DND-41 (cell line): ENCODE results near the gene KCNMA1.

ENCODE experiments used
- EZH2 ChIP-seq: IDR thresholded peaks from 3 replicates; pipeline ENCODE4 v1.6.1; 2012; ENCODE audit warnings: borderline replicate concordance, low read depth, mild to moderate bottlenecking, moderate library complexity, low read length, inconsistent platforms; ENCODE audit not compliant: severe bottlenecking
- TF ChIP-seq, protein P1 (sequence below): IDR thresholded peaks from 2 replicates; pipeline ENCODE4 v1.5.1; 2012; ENCODE audit warnings: borderline replicate concordance, low read length, moderate library complexity, mild to moderate bottlenecking; ENCODE audit not compliant: poor library complexity, severe bottlenecking; ENCODE audit errors: extremely low read depth

DNA sequence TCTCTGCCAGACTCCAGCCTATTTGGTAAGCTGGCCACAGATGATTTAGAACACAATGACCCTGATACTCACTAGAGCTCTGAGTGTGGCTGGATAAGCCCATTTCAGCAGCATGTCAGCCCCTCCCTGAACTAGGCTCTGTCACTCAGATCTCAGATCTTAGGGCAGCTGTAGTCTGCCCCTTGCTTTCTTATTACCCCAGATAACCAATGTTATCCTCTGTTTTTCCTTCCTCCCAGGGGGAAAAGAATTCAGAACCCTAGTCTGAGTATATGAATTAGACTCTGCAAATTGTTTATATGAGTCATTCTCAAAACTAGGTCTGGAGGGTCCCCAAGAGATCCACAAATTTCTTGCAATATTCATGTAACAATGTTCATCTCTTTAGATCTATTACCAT is 286.2 kb downstream of the KCNMA1 start:
- TF ChIP-seq EZH2 = no peak
- TF ChIP-seq, protein P1, sequence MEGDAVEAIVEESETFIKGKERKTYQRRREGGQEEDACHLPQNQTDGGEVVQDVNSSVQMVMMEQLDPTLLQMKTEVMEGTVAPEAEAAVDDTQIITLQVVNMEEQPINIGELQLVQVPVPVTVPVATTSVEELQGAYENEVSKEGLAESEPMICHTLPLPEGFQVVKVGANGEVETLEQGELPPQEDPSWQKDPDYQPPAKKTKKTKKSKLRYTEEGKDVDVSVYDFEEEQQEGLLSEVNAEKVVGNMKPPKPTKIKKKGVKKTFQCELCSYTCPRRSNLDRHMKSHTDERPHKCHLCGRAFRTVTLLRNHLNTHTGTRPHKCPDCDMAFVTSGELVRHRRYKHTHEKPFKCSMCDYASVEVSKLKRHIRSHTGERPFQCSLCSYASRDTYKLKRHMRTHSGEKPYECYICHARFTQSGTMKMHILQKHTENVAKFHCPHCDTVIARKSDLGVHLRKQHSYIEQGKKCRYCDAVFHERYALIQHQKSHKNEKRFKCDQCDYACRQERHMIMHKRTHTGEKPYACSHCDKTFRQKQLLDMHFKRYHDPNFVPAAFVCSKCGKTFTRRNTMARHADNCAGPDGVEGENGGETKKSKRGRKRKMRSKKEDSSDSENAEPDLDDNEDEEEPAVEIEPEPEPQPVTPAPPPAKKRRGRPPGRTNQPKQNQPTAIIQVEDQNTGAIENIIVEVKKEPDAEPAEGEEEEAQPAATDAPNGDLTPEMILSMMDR = no peak
